GM18519 (cell line): Measurements from ENCODE around the gene LHX1.

Experiments used
- ATAC-seq: cut with Tn5 transposase; IDR thresholded peaks from one replicate; pipeline ENCODE4 v1.9.1; 2021; ENCODE audit warnings: mild to moderate bottlenecking, moderate library complexity; ENCODE audit not compliant: unreplicated experiment, low FRiP score

The LHX1 gene

DNA sequence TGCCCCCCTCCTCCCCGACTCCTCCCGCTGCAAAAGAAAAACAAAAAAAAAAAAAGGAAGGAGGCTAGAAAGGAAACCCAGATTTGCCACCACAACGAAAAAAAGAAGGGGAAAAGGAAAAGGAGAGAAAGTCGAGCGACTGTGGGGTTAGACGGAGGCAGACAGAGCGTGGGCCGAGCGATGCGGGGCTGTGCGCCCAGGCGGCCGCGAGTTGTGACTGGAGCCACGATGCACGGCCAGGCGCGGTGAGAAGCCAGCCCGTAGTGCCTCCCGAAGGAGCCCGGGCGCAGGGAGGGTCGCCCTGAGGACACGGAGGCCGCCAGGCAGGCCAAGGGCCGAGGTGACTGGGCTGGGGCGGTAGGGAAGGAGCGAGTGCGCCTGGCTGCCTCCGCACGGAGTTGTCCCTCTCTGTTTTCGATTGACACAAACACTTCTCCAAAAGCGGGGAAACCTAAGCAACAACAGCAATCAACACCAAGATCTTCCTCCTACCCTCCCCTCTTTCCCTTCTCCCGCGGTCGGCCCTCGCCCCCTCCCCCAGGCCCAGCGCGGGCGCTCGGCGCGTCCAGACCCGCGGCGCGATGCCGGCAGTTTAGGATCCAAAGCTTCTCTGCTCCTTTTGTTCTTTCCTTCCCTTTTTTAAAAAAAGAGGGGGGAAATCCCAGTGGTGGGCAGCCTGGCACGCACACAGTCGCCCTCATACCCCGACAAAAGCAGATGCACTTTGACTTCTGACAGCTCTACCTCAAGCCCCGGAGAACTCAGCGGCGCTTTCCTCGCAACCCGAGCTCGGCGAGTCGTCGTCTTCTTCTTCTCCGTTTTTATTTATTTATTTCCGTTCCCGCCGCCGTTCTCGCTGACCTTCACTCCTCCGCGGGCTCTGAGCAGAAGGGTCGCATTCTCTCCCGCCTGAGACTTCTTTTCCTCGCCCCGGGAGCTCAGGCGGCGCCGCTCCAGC is at the start of gene LHX1:
Gene LHX1 (plus strand): TSS at position 475 of the 958 bp plus-strand sequence. CDS start 723 bp downstream, outside the sequence.
- ATAC-seq: no peak

DNA sequence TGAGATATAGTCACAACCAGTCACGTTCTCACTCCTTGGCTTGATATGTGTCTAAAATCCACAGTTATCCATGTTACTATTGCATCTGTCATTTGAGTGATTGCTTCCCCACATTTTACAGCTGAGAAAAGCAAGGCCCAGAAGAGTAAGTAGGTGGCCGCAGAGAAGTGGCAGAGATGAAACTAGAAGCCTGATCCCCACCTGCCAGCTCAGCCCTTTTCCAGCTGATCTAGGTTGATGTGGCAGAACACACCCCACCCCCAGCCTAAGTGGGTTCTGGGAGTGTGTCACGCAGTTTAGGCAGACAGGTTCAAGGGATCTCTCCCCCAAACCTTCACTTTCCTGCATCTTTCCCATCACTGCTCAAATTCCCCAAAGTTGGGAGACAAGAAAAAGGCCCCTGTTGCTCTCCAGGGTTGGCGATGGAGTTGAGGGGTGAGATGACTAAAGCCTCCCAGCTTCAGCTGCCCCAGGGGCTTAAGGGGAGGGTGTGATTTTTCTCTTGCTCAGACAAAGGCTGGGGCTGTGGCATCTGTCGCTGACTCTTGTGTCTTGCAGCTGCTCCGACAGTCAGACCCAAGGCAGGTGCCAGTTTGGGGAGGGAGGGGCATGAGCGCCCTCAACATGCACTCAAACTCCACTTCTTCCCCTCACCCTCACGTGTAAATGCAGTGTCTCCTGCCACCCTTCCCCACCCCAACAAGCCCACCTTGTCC is 48.9 kb upstream of the LHX1 start:
- ATAC-seq: no peak

DNA sequence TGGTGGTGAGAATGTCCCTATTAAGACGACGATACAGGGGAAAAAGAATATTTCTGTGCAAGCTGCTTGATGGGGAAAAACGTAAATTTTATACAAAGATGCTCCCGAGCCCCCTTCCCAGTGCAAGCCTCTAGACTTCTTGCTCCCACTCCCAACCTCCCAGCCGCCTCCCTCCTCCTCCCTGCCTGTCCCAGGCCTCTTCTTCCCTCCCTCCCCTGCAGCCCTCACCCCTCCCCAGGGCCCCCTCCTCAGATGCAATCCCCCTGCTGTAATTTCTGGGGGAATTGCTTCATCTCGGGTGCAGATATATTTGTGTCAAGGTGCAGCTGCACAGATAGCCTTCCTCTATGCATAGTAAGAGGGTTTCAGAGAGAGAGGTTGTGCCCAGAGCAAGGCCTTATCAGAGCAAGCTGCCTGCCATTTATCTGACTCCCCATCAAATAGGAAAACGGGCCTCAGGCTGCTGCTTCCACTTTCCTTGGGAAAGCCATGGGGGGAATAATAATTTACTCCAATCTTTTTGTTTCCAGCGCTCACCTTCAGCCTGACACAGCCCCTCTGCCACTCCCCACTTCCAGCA is 47.4 kb upstream of the LHX1 start:
- ATAC-seq: no peak

DNA sequence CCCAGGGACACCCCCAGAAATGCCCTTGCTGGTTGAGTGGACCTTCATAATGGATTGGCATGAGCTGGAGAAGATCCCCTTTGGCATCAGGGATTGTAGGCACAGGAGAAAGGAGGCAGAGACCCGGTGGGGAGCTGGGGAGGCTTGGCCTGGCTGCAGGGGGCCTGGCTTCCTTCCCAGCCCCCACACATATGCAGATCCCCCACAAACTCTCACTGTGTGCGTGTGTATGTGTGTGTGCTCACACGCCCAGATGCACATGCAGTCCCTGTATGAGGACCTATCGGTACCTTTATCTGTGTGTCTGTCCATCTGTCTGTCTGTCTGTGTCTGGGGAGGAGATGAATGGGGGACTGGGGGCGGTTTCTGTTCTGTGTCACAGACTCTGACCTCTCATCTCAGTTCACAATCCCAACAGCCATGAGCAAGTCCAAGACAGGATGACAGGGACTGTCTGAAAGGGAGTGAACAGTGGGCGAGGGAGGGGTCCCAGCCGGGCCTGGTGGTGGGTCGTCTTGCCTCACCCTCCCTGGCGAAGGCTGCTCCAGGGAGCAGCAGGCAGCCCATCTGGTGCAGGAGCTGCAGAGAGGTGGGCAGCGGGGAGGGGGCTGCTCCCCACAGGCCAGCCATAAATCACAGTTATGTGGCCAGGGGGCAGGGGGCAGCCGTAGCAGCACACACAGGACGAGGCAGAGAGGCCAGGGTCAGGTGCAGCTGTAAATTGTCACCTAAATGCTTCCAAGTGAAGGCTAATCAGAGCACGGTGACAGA is 46.7 kb upstream of the LHX1 start:
- no peak for ATAC-seq

DNA sequence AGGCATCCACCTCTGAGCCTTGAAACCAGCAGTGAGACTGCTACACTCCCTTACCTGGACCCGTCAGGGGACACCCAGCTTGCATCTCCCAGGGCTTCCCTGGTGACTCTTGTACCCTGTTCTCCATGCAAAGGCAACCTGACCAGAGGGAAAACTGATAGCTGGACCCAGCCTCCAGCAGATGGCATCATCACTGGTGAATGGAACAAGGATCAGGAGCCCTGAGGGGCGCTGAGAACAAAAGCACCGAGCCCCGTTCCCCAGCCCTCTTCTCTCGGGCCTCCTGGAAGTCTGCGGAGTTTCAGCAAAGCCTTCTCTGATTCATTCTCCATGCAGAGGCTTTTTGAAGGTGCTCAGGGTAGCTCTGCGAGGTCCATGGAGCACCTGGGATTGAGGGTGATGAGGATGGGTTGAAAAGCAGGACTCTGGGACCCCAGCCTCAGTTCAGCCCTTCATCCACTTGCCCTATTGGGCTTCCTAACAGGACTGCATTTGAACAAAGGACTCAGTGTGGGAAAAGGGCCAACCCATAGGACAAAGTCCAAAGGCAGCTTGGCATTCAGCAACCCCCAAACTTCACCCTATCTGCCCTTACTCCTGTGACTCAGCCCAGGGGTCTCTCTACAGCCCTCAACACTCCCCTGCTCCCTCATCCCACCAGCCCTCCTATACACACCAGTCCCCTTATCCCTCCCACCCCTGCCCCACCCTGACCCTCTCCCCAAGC is 45.0 kb upstream of the LHX1 start:
- ATAC-seq: no peak

DNA sequence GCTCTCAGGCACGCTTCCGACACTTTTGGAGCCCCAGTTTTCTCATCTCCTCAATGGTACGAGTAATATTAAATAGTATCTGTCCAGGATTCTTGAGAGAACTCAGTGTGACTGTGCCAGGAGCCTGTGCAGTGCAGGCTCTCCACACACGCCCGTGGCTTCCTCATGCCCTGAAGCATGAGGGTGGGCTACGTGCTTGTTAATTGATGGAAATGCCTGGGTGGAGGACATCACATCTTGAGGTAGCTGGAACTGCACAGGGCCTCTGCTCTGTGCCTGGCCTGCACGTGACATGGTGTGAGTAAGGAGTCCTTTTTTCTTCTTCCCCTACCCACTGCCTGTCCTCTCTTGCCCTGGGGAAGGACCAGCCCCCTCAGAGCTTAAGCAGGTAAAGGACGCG is 43.1 kb upstream of the LHX1 start:
- ATAC-seq: no peak

DNA sequence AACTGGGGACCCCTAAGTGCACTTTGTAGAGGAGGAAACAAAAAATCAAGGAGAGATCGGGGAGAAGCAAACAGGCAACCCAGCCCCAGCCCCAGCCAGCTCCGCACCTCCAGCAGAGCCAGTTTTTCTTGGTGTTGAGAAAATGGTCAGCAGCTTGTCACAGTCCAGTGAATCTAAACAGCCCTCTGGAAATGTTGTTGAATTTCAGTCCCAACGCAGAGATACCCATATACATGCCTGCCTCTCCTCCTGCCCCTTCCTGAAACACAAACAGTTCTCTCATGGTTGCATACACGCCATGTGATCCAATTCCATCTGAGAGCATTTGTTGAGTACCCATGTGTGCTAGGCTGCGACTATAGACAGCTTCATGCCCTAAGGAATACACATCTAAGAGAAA is 42.4 kb upstream of the LHX1 start:
- no peak for ATAC-seq

DNA sequence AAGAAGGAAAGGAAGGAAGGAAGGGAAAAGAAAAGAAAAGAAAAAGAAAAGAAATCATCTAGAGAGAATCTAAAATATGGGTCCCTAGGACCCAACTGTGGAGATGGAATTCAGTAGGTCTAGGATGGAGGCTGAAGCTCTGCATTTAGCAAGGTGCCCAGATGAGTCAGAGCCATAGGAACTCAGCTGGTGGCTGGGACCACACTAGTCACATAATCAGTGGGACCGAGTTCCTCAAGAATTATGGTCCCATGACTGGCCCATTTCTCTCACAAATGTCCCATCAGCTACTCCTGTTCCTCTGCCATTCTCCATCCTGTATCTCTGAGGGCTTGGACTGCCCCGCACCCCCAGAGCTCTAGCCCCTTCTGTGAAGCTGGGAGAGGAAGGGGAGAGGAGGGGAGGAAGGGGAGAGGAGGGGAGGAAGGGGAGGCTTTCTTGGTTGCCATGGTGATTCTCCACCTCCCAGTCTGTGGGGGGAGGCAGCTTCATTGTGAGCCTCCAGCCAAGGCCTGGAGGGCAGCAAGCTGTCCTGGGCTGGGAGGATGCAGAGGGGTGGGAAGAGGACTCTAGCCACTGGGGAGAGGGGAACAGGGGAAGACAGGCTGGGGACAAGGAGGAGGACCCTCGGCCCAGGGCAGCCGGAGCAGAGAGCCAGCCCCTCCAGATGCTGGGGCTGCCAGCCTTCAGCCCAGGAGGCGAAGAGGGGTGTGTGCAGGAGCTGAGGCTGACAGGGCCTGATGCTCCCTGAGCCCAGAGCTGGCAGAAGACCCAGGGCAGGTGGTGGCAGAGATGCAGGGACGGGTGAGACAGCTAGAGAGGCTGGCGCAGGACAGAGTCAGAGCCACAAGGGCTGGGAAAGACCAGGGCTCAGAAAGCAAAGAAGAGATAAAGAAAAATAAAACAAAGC is 37.8 kb upstream of the LHX1 start:
- no peak for ATAC-seq

DNA sequence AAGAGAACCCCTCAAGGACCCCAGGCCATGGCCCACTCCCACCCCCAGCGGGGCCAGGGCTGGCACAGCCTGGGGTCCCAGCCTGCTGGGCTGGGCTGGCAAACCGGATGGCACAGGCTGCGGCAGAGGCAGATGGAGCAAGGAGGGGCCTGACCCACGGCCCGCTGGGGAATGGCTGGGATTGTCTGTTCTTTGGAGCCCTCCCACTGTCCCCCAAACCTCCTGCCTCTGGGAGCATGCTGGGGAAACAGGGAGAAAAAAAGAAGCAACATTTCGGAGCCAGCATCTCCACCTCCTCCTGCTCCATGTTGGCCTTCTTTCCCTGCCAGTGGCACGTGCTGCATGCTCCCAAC is 37.1 kb upstream of the LHX1 start:
- ATAC-seq: no peak

DNA sequence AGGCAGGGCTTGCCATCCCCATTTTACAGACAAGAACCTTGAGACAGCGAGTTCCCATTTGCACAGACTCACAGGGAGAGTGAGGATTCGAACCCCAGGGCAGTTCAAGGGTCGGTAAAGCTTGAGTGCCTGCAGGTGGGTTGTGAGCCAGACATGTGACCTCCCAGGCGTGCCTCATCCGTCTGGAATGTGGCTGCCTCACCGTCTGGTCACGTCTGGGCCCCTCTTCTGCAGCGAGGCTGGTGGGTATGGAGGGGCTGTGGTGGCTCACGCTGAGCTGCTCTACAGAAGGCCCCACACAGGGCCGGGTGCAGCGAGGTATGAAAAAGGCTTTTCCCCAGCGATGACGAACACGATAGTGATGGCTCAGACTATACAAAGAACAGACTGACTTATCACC is 35.8 kb upstream of the LHX1 start:
- ATAC-seq: no peak

DNA sequence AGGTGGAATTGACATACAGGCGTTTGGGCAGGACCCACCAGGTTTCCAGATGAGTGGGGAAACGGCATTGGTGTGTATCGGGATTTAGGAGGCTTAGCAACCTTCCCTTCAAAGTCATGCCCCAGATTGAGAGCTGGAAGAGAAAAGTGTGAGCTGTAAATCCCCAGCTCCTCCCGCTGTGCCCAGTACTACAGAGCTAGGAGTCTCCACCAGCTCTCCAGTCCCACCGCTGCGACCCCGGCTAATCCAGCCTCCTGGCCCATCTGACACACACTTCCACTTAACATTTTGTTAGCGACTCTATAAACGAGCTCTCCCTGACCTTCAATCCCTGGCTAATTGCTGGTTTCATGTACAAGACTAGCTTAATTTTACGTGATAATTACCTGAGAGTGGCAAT is 29.9 kb upstream of the LHX1 start:
- ATAC-seq: no peak

DNA sequence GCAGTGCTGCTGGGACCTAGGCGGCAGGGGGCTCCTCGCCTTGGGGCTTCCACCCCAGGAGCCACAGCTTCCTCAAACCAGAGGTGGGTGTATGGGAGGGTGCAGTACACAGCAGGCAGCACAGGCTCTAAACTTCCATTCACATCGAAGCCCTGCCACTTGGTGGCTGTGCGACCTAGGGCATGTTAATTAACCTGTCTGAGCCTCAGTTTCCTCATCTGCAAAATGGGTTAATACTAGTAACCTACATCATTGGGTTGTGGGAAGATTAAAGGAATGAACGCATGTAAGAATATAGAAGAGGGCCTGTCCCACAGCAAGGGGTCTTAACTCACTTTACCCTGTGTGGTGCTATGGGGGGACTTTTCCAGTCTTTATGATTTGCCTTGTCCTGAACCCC is 26.8 kb upstream of the LHX1 start:
- ATAC-seq: no peak

DNA sequence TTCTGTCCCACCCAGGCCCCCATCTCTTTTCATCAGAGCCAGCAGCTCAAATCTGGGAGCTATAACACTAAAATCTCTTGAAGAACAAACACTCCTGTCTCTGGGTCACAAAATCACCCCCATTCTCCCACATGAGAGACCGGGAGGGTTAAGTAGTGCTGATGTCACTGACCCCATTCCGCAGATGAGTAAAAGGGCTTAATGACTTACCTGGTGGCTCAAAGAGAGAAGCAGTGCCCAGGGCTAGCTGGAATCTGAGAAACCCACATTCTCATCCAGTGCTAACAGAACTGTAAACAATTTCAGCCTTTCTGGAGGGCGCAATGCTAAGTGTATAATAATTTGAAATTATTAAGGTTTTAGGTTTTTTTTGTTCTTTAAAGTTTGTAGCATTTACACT is 26.3 kb upstream of the LHX1 start:
- no peak for ATAC-seq

DNA sequence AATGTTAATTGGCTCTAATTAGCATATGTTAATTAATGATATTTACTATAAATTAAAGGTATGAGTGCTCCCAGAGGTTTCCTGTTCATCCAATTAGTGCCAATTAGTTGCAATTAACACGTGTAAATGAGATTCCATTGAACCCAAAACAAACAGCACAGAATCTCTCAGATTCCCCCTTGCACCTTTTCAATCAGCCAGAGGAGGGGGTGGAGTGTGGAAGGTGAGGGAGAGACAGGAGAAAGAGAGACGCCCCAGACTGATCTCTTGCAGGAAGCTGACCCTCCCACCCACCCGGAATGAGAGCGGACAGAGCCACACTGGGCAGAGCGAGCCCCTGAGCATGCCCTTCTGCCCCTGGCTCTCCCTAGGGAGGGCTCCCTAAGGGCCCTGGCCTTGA is 24.1 kb upstream of the LHX1 start:
- ATAC-seq: no peak

DNA sequence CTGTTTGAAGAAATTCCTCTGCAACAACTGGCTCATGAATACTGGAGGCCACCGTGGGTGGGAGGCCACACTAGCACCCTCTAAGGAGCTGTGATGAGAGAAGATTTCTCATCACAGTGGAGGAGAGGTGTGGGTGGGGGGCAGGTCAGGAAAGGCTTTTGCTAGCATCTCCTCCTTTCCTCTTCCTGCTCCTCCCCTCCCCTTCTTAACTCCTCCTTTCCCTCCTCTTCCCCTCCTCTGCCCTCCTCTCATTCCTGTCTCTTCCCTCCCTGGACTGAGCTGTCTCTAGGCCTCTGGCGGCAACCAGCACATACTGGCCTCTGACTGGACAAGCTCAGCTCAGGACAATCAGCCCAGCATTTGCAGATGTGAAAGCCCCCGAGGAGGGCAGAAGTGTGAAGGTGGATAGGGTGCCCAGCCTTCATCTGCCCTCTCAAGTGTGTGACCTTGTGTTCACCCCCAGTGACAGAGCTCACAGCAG is 19.0 kb upstream of the LHX1 start:
- no peak for ATAC-seq

DNA sequence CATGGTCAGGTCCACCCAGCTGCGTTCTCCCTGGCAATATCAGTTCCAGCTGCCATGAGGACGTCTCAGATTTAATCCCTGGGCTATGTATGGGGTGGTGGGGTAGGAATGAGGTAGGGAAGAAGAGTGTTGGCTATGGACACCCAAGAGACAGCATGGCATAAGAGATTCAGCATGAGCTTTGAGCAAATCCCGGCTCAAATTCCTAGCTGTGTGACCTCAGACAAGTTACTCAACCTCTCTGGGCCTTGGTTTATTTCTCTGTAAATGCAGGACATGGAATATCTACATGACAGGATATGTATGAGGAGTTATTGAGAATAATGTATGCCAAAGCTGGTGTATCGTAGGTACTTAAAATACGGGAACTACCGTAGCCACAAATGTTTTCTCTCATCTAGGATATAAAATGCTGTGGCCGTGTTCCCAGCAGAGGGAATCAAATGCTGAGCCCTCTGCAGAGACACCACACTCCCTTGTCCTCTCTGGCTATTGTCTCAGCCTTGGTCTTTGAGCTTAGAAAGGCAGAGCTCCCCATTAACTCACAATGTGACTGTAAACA is 17.8 kb upstream of the LHX1 start:
- ATAC-seq: no peak

DNA sequence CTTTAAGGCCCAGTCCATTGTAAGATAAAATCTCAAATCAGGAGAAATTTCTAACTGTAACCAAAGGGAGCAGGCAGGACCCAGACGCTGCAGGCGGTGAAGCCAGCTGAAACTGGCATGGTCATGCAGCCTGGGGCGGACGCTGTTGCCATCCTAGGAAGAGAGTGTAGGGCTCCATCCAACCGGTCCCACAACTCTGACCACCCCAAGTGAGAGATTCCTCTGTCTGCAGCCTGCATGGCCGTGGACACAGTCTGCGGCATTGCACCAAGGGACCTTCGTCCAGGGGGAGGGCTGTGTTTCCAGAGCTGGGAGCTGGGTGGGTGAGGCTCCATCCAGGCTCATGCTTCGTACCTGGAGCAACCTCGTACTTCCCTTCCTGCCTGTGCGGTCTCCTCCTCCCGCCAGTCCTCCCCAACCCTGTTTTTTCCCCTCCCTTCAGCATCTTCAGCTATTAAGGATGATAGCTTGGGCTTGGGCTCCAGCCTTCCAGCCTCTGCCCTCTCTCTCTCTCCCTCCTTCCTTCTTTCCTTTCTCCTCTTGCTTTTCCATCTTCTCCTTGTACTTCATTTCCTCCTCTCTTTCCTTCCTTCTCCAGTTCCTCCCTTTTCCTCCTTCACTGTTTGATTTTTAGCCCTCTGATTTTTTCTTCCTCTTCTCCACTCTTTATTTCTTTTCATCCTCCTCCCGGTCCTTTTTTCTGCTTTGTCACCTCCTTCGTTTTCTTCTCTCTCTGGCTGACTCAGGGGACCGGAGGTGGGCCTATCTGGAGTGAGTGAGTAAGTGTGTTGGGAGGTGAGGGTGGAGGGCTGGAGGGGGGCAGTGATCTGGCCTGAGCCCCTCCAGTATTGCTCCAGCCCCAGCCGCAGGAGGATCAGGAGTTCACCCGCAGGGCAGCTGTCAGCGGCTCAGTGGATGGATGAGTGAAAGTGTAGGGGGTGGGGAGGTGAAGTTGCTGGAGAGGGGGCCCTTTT is 17.0 kb upstream of the LHX1 start:
- no peak for ATAC-seq
